ENCODE data around the gene ARL3.

- TF ChIP-seq YY1 (IDR thresholded peaks at IDR 0.05; ENCODE audit: insufficient read depth, insufficient read length) (no peak), ZNF274 (IDR thresholded peaks at IDR 0.05; ENCODE audit: low read depth, low read length) (no peak), SUZ12 (IDR thresholded peaks at IDR 0.05; ENCODE audit: extremely low read depth, insufficient read depth, insufficient read length) (no peak)
These were observed 65.1 kb downstream of the ARL3 start for GRCh38 chr10:102648889-102649796.

Measured in NT2/D1 (cell line).